NCI-H524 treated with DMSO at 0.1 percent for 48 hours (cell line): ENCODE data around the gene PARK7.

Experiments used
- DNase-seq: peaks from one replicate; lab custom pipeline; 2025; lab: John Stamatoyannopoulos, UW

The PARK7 gene

DNA sequence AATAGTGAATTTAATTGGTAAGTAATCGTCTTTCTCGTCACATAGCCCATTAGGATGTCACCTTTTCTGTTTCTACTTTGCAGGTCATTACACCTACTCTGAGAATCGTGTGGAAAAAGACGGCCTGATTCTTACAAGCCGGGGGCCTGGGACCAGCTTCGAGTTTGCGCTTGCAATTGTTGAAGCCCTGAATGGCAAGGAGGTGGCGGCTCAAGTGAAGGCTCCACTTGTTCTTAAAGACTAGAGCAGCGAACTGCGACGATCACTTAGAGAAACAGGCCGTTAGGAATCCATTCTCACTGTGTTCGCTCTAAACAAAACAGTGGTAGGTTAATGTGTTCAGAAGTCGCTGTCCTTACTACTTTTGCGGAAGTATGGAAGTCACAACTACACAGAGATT is 23.3 kb downstream of the PARK7 start:
- no peak for DNase-seq

DNA sequence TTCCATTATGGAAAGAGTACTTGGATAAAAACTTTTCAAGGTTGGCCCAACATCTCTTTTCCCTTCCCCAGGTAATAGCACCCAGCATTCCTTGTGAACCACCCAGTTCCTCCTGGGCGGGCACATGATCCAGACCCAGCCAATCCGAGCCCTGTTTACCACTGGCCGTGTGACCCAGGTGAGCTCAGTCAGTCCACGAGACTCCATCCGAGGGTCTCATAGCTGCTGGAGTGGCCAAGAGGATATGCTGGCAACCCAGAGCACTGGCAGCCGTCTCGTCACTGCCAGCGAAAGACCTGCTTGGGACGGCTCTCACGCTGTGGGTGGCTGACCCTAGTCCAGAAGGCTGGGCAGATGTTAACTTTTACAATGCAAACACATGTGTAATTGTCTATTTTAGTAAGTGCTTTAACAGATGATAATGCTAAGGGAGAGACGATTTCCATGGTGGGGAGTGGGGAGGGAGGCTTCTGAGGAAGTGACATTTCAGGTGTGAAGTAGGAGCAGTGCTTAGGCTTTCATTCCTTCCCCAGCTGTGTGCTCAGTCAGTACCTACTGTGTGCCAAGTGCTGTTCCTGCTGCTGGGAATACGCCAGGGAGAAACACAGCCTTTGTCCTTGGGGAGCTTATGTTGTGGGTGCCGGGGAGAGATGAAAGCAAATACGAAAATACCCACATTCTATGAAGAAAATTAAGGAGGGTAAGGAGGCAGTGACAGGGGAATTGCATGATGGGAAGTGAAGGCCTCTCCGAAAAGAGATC is 24.5 kb downstream of the PARK7 start:
- DNase-seq = no peak

DNA sequence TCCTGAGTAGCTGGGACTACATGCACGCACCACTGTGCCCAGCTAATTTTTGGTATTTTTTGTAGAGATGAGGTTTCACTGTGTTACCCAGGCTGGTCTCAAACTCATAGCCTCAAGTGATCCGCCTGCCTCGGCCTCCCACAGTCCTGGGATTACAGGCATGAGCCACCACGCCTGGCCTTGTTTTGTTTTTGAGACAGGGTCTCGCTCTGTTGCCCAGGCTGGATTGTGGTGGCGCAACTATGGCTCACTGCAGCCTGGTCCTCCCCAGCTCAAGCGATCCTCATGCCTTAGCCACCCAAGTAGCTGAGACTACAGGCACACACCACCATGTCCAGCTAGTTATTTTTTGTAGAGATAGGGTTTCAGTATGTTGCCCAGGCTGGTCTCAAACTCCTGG is 26.0 kb downstream of the PARK7 start:
- no peak for DNase-seq

DNA sequence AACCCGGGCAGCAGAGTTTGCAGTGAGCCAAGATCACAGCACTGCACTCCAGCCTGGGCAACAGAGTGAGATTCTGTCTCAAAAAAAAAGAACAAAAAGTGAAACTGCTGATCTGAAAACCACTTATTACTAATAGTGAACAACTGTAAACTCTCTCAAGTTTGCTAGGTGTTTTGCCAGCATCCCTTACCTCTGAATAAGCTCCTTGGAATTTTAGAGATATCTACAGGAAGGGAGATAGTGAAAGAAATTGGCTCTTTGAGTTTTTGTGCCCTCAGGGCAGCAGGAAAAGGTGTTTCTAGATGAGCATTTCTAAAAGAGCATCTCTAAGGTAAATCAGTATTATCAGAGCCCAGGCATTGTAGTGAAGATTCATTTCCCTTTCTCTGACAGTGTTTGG is 27.1 kb downstream of the PARK7 start:
- no peak for DNase-seq

DNA sequence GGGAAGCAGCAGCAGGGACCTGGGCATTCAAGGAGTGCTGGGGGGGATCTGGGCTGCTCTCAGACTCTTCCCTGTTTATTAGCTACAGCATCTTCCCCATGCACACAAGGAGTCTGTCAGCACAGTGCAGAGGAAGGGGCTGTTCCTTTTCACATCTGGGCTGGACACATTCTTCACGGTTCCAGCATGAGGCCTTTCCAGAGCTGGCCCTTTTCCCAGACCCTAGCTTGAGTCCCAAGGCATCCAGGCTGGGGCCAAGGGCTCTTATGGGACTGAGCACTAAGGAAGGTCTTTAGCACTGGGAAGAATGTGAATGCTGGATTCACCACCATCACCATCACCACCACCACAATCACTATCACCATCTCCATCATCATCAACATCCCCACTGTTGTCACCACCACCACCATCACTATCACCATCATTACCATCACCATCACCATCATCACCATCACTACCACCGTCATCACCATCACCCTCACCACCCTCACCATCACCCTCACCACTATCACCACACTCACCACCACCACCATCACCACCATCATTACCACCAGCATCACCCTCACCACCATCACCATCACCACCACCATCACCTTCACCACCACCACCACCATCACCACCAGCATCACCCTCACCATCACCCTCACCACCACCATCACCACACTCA is 28.4 kb downstream of the PARK7 start:
- no peak for DNase-seq

DNA sequence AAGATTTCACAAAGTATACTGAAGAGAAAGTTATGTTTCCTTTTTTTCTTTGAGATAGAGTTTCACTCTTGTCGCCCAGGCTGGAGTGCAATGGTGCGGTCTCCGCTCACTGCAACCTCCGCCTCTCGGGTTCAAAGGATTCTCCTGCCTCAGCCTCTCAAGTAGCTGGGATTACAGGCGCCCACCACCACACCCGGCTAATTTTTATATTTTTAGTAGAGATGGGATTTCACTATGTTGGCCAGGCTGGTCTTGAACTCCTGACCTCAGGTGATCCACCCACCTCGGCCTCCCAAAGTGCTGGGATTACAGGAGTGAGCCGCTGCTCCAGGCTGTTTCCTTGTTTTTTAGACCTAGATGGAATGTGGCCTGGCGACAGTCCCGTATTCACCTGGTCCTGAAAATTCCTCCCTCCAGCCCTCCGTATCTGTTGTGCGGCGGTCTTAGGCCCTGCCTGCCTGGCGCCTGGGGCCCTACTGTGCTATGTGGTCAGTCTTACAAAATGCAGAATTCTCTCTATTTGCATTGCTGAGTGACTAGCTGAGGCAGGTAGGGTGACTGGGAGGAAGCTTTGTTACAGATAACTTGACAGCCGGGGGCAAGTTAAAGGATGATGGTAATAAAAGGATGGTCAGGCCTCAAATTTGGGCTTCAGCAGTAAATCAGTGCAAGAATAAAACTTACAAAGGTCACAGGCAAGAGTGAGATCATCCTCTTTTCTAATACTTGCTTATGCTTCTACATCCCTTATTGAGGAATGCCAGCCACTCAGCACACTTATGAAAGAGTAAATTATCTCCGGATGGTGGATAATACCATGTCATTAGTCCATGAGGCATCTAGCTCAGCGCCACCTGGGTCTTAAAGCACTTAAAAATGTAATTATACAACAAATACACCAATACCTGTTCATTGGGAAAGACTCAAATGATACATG is 30.3 kb downstream of the PARK7 start:
- DNase-seq = no peak

DNA sequence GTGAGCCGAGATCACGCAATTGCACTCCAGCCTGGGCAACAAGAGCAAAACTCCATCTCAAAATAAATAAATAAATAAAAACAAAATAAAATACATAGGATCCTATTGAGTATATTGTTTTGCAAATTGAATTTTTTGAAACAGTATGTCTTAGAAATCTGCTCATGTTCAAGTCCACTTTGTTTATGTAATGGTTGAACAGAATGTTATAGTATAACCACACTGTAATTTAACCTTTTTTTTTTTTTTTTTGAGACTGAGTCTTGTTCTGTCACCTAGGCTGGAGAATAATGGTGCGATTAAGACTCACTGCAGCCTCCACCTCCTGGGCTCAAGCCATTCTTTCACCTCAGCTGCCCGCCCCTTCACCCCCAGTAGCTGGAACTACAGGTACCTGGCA is 31.4 kb downstream of the PARK7 start:
- DNase-seq = no peak

DNA sequence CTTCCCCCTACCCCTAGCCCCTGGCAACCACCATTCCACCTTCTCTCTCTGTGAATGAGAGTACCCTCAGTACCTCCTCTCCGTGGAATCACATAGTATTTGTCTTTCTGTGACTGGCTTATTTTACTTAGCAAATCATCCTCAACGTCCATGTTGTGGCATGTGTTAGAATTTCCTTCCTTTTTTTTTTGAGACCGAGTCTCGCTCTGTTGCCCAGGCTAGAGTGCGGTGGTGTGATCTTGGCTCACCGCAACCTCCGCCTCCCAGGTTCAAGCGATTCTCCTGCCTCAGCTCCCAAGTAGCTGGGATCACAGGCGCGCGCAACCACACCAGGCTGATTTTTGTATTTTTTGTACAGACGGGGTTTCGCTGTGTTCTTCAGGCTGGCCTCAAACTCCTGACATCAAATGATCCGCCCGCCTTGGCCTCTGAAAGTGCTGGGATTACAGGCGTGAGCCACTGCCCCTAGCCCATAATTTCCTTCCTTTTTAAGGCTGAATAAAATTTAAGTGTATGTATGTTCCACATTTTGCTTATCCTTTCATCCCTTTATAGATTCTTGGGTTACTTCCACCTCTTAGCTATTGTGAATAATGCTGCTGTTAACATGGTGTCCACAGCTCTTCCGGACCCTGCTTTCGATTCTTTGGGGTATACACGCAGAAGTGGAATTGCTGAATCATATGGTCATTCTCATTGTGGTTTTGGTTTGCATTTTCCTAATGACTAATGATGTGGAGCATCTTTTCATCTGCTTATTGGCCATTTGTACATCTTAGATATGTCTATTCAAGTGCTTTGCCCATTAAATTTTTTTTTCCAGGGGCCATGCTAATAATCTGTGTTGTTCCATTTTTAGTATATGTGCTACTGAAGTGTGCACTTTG is 32.3 kb downstream of the PARK7 start:
- DNase-seq = no peak

DNA sequence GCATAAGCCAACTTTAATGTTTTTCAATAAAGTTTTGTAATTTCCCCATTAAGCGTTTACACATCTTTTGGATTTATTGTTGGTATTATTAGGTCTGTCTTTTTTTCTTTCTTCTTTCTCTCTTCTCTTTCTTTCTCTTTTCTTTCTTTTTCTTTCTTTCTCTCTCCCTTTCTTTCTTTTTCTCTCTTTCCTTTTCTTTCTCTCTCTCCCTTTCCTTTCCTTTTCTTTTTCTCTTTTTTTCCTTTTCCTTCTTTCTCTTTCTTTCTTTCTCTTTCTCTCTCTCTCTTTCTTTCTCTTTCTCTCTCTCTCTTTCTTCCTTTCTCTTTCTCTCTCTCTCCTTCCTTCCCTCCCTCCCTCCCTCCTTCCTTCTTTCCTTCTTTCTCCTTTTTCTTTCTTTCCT is 33.3 kb downstream of the PARK7 start:
- DNase-seq = no peak

DNA sequence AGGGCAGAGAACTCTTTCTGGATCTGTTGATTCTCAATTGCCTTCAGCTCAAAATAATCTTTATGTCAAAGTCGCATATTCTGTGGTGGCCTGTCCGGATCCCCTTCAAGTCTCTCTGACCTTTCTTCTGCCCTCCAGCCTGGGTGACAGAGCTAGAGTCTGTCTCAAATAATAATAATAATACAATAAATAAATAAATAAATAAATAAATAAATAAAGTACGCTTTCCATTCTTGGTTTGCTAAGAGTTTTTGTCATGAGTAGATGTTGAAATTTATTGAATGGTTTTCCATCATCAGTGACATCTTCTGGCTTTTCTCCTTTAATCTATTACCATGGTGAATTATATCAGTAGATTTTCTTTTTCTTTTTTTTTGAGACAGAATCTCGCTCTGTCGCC is 33.9 kb downstream of the PARK7 start:
- no peak for DNase-seq

DNA sequence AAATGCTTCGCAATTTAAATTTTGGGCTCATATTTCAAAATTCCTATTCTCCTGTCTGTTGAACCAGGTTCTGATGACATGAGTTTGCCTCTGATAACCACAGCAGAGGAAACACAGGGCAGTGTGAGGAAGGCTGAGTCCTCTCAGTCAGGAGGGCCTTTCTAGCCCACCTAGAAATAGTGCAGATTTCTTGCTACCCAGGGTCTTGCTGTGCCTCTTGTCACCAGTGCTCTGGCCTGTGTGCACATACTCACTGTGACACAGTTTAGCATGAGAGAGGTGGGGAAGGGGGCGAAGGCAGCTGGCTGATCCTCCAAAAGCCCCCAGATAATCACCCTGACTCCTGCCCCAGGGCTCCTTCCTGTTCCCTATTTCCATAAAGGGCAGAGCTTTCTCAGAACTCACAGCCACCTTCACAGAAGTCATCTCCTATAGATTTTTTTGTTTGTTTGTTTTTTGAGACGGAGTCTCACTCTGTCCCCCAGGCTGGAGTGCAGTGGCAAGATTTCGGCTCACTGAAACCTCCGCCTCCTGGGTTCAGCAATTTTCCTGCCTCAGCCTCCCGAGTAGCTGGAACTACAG is 40.9 kb downstream of the PARK7 start:
- no peak for DNase-seq

DNA sequence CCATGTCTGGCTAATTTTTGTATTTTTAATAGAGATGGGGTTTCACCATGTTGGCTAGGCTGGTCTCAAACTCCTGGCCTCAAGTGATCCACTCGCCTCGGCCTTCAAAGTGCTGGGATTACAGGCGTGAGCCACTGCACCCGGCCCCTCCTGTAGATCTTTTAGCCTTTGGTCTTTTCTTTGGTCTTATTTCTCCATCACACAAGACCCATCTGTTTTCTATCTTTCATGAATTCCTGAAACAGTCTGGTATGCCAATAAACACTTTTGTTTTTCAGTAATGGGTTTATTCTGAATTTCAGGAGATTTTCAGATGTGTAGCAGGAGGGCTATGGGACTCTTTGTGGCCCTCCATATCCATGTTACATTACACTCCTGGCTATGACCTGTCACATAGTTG is 41.4 kb downstream of the PARK7 start:
- DNase-seq = no peak

DNA sequence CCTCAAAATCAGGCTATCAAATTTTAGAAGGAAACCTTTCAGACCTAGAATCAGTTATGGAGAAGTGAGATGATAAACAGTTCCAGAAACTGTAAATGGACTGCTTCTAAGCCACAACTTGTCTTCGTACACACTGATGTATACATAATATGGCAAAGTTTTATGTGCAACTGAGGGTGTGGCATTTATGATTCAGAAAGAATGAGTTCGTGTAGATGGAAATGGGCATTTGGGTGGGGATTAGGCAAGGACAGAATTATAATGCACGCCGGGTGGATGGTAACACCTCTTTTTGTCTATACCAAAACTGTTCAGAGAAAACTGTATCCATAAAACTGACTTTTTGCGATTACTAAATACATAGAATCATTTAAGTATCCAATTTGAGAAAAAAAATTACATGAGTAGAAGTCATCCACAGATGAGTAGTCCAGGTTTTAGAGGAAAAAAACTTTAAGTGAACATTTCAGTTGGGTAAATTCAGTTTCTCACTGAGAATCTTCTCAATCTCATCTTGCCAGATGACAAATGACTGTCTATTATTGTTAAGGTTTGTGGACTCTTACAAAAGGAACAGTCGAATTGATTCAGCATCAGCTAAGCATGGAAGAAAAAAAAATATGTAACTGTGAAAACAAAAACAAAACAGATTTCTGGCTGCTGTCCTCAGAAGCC is 42.1 kb downstream of the PARK7 start:
- DNase-seq = no peak

DNA sequence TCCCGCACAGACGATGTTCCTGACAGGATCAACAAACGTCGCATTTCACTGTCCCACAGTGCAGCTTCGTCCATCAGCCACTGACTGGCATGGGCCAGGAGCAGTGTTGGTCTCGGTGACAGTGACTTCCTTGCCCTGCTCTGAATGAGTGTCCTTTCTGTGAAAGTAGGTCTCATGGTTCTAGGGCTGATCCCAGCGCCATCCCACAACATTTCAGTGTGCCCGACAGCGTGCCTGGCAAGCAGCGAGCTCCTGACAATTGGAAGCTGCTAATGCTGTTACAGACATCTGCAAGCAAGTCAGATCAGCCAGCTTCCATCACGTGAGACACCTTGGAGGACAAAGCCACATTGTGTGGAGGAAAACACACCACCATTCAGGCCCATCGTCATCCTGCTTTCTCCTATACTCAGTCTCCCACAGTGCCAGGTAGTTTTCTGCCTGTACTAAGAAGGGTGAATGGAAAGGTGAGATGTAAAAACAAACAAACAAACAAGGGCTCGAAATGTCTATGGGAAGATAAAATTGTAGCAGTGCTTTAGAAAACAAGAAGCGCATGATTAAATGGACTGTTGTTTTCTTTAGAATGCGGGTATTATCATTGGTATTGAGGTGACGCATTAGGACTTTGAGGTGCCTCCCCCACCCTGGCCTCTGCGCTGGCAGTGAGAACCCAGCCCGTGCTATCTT is 42.7 kb downstream of the PARK7 start:
- no peak for DNase-seq

DNA sequence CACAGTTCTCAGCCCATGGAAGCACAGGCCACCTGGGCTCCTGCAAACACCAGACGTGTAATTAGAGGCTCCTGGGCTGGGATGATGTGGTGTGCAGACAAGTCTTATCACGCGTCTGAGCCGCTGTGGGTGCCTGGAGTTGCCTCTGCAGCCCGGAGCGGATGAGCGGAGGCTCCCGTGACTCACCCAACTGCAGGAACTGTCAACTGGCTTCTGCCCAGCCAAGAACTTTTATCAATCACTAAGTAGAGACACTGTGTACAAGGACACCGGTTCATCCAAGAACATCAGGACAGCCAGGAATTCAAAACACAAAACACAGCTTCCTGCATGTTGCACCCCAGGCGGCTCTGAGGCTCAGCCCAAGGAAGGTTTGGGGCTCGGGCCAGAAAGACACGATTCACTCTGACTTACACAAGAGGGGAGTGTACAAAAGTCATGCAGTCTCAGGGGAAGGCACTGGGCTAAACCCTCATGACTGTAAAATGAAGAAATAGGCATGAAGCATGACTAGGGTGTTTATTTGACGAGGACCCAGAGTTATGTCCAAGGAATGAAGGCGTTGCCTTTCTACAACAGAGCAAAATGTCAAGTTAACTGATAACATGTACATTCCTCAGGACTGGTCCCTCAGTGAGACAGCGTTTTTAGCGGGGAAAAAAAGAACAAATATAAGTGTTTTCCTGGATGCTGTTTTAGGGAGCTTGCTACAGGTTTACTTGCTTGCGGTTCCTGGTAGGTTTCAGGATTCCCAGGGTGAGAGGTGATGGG is 43.5 kb downstream of the PARK7 start:
- no peak for DNase-seq

DNA sequence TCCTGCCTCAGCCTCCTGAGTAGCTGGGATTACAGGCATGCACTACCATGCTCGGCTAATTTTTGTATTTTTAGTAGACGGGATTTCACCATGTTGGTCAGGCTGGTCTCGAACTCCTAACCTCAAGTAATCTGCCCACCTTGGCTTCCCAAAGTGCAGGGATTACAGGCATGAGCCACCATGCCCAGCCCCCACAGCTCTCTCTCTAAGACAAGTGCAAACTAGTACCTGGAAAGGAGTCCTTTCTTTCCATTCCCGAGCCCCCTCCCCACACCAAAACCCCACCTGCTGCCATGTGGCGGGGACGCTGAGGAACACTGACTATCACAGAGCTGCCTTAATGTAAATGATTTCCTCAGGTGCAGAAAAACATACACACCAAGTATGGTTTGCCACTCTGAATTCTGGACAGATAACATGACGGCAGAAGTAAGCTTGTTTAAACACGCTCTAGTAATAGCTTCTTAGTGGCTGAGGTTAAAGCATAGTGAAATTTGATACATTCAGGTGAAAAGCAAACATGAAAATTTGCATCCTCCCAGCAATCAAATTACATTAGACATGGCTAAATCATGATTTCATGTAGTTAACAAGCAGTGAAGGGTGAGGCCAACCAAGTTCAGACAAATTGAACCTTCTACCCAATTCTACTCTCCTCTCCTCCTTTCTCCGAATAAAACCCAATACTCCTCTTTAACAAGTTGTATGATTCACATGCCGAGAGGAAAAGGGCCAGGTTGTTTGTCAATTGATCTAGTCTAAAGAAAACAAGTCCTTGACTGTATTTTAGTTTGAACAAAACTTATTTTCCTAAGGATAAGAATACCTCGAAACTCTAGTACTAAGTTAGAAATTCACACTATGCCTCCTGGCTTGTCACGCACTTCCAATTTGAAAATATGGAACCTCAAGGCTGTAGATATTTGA is 44.8 kb downstream of the PARK7 start:
- no peak for DNase-seq

DNA sequence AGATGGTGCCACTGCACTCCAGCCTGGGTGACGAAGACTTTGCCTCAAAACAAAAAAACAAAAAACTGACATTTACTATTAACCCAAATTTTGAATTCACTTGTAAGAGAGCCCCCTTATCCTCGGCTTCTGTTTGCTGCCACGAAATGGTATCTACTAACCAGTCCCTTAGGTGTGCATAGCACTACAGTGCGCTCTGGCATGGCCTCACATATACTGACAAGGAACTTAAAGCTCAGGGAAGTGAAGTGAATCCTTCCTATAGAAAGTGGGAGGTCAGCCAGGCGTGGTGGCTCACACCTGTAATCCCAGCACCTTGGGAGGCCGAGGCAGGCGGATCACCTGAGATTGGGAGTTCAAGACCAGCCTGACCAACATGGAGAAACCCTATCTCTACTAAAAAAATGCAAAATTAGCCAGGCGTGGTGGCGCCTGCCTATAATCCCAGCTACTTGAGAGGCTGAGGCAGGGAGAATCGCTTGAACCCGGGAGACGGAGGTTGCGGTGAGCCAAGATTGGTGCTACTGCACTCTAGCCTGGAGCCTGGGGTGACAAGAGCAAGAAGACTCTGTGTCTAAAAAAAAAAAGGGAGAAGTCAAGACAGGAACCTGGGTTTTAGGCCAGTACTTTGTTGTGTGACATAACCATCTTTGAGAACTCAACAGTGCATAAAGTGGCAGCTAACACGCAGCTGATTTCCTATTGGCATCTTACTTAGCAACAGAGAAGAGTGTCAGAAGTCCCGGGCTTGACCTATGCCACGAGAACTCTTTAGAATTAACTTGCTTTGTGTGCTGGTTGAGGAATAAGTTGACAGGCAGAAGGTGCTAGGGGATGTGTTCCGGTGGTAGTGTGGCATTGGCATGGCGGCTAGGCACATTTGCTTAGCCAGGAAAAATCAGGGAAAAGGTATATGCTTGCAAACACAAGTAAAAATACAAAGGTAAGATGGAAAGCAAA is 47.8 kb downstream of the PARK7 start:
- no peak for DNase-seq
